IPS-18a (cell line): ENCODE measurements around the gene LPIN3.

Experiments used
- H3K27ac ChIP-seq: one replicate; pipeline ENCODE4 v1.5.1; 2013; ENCODE audit warnings: low read length
- H3K27me3 ChIP-seq: one replicate; pipeline ENCODE4 v1.6.1; 2013; ENCODE audit warnings: mild to moderate bottlenecking, low read length; ENCODE audit not compliant: control insufficient read depth, insufficient read depth
- H3K36me3 ChIP-seq: one replicate; pipeline ENCODE4 v1.6.1; 2013; ENCODE audit warnings: low read depth, low read length; ENCODE audit not compliant: control insufficient read depth
- H3K4me1 ChIP-seq: one replicate; pipeline ENCODE4 v1.6.1; 2013; ENCODE audit warnings: low read depth, low read length; ENCODE audit not compliant: control insufficient read depth
- H3K4me3 ChIP-seq: one replicate; pipeline ENCODE4 v1.5.1; 2013; ENCODE audit warnings: low read length
- H3K9ac ChIP-seq: one replicate; pipeline ENCODE4 v1.6.1; 2013; ENCODE audit warnings: mild to moderate bottlenecking, low read length, moderate library complexity
- H3K9me3 ChIP-seq: one replicate; pipeline ENCODE4 v1.6.1; 2013; ENCODE audit warnings: low read depth, low read length; ENCODE audit not compliant: control insufficient read depth

LPIN3 gene

DNA sequence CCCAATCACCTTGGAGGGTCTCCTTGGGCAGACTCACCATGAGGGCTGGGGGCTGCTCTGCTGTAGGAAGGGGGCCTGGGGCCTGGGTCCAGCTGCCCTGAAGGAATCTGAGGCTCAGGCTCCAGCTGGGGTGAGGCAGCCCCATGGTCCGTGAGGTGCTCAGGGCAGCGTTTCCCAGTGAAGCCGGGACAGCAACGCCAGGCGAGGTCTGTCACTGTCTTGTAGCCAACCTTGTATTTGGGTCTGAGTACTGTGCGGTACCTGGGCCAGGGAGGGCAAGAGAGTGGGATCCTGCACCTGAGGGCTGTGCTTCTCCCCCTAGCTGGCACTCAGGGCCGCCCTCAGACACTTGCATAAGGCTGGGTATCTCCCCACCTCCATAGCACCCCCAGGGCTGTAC, 23.0 kb downstream of the LPIN3 start:
- H3K4me3 ChIP-seq = no peak overlapping the region
- no peaks in the 10 kb centered on the region for H3K36me3 ChIP-seq
- no peak overlapping the region for H3K27ac ChIP-seq
- no peaks in the 10 kb centered on the region for H3K9me3 ChIP-seq
- no peak overlapping the region for H3K9ac ChIP-seq
- H3K27me3 ChIP-seq = peaks cover 37% of the 10 kb centered on the region
- H3K4me1 ChIP-seq = peaks cover 4% of the 10 kb centered on the region

GRCh38 chr20:41364236-41364855, 23.7 kb downstream of the LPIN3 start:
- Histone ChIP-seq H3K4me1 (peaks cover 4% of the 10 kb centered on the region), H3K27ac (no peak overlapping the region), H3K9ac (no peak overlapping the region), H3K27me3 (peaks cover 43% of the 10 kb centered on the region), H3K4me3 (no peak overlapping the region), H3K36me3 (no peaks in the 10 kb centered on the region), H3K9me3 (no peaks in the 10 kb centered on the region)

DNA sequence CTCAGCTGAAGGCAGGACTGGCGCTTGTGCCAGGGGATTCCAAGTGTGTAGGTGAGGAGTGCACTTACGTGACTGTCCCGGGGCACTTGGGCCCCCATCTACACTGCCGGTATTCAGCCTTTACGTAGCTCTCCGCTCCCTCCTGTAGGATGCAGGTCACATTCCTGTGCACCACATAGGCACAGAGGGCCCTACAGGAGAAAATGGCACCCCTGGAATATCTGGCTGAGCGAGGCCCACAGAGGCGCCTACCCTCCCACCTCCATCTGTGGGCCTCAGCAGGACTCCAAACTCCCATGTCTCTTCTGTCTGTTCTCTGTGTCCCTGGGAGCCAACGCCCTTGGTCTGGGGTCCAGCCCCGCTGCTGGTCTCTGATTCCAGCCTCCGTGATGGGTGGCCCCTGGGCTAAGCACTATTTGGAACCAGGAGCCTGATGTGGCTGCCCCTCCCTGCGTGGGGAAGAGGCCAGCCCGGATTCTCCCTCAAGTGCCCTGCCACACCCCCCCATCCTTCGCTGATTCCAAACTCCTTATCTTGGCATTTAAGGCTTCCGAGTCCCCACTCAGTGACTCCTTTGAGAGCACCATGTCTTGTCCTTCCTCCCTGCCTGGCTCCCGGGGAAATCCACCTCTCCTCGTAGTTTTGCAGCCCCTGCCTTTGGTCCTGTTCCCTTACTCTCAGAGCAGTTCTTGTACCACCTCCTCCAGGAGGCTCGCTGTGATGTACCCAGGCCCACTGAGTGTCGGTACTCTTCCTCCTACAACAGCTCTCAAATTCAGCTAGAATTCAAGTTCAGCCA, 24.5 kb downstream of the LPIN3 start:
- no peaks in the 10 kb centered on the region for H3K9me3 ChIP-seq
- no peak overlapping the region for H3K9ac ChIP-seq
- H3K27ac ChIP-seq = no peak overlapping the region
- H3K4me1 ChIP-seq = peaks cover 4% of the 10 kb centered on the region
- peaks cover 47% of the 10 kb centered on the region for H3K27me3 ChIP-seq
- no peak overlapping the region for H3K4me3 ChIP-seq
- H3K36me3 ChIP-seq = no peaks in the 10 kb centered on the region

- Histone ChIP-seq H3K4me3 (peak overlapping the region; percentile 47), H3K9me3 (no peaks in the 10 kb centered on the region), H3K36me3 (no peaks in the 10 kb centered on the region), H3K4me1 (peaks cover 4% of the 10 kb centered on the region), H3K9ac (no peak overlapping the region), H3K27ac (no peak overlapping the region), H3K27me3 (peaks cover 47% of the 10 kb centered on the region)
Observed at GRCh38 chr20:41365777-41366545, 25.3 kb downstream of the LPIN3 start.

DNA sequence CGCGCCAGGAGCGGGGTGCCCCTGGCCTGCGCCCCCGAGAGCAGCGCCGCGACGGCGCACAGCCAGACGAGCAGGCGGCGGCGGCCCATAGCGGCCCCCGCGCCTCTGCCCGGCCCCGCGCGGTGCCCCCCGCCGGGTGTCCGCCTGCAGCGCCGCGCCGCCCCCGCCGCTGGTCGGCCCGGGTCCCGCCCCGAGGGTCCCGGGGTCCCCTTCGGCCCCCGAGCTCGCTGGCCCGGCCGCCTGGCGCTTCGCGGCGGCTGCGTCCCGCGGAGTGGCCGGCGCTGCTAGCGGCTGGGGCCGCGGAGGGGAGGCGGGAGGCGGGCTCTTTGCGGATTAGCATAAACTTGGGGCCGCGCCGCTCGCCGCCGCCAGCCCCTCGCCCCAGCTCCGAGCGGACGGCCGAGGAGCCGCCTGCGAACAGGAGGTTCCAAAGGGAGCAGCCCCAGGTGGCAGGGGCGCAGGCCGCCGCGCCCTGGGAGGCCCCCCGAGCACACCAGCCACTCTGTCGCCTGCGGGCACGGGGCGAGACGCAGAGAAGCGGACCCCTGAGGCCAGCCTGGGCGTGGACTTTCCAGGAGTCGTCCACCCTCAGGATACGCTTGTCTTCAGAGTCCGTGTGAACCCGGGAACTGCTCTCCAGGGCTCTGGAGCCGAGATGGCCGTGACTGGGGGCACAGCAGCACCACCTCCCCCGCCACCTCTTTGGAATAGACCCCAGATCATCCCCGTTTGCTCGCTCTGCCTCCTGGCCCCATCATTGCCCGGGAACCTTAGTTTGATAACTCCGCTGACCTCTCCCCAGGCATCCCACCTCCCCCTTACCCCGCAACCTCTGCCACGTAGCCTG, 26.1 kb downstream of the LPIN3 start, which contains the start of gene EMILIN3:
Gene EMILIN3 (minus strand): TSS at position 273 of the 847 bp plus-strand sequence. CDS start 184 bp downstream, at position 89.
- Histone ChIP-seq H3K27me3 (peaks cover 47% of the 10 kb centered on the region), H3K36me3 (no peaks in the 10 kb centered on the region), H3K4me3 (peak within 1 kb of the TSS; percentile 68), H3K27ac (no peak within 1 kb of the TSS), H3K4me1 (peaks cover 4% of the 10 kb centered on the region), H3K9ac (no peak within 1 kb of the TSS), H3K9me3 (no peaks in the 10 kb centered on the region)

- Histone ChIP-seq H3K9ac (no peak overlapping the region), H3K36me3 (no peaks in the 10 kb centered on the region), H3K4me1 (peaks cover 4% of the 10 kb centered on the region), H3K4me3 (peak overlapping the region; percentile 68), H3K9me3 (no peaks in the 10 kb centered on the region), H3K27ac (no peak overlapping the region), H3K27me3 (peaks cover 47% of the 10 kb centered on the region)
Observed at GRCh38 chr20:41367393-41367695, 26.7 kb downstream of the LPIN3 start.

DNA sequence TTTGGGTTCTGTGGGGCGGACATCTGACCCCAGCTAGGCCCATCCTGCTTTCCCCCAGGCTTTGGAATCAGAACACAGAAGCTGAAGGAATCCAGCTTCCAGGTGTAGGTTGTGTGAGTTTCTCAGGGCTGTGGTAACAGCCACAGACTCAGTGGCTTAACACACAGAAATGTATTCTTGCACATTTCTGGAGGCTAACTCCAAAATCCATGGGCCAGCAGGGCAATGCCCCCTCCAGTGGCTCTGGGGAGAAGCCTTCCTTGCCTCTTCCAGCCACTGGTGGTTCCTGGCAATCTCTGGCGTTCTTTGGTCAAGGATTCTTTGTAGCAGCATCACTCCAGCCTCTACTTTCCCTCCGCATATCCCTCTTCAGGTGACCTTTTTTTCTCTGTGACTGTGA, 27.3 kb downstream of the LPIN3 start:
- no peak overlapping the region for H3K9ac ChIP-seq
- no peak overlapping the region for H3K27ac ChIP-seq
- H3K9me3 ChIP-seq = no peaks in the 10 kb centered on the region
- H3K4me1 ChIP-seq = peaks cover 4% of the 10 kb centered on the region
- H3K27me3 ChIP-seq = peaks cover 47% of the 10 kb centered on the region
- no peak overlapping the region for H3K4me3 ChIP-seq
- no peaks in the 10 kb centered on the region for H3K36me3 ChIP-seq

DNA sequence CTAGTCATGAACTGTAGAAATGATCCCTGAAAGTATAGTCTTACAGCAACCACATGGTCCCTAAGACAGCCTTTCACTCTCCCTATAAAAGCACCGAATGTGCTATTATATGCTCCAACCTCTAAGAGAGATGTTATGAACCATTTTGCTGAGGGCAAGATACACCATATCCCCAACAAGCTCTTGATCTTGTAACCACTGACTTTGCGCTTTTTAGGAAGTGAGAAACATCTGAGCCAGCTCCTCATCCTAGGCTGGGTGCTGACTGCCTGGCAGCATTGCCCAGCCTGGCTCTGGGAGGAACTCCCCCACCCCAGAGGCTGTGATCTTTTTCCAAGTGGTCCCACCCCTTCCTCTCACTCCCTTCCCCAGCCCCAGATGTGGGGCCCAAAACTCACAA, 29.1 kb downstream of the LPIN3 start:
- Histone ChIP-seq H3K27me3 (peaks cover 43% of the 10 kb centered on the region), H3K9me3 (no peaks in the 10 kb centered on the region), H3K27ac (no peak overlapping the region), H3K4me3 (no peak overlapping the region), H3K9ac (no peak overlapping the region), H3K4me1 (peaks cover 4% of the 10 kb centered on the region), H3K36me3 (no peaks in the 10 kb centered on the region)

DNA sequence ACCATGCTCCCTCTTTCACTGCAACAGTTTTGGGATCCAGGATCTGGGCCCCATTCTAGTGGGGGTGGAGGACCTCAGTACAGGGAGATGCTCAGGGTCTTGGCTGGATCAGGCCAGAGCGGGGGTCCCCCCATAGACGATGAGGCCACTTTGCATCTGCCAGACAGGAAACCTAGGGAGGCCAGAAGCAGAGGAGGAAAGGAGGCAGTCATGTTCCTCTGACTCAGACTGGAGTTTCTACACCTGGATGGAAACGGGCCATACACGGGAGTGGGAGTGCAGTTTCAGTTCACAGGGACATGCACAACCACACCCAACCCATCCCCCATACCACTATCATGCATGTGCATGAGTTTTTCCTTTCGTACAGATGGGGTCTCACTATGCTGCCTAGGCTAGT, 29.6 kb downstream of the LPIN3 start:
- Histone ChIP-seq H3K9me3 (no peaks in the 10 kb centered on the region), H3K27me3 (peaks cover 38% of the 10 kb centered on the region), H3K36me3 (no peaks in the 10 kb centered on the region), H3K4me3 (no peak overlapping the region), H3K27ac (no peak overlapping the region), H3K9ac (no peak overlapping the region), H3K4me1 (peaks cover 4% of the 10 kb centered on the region)

DNA sequence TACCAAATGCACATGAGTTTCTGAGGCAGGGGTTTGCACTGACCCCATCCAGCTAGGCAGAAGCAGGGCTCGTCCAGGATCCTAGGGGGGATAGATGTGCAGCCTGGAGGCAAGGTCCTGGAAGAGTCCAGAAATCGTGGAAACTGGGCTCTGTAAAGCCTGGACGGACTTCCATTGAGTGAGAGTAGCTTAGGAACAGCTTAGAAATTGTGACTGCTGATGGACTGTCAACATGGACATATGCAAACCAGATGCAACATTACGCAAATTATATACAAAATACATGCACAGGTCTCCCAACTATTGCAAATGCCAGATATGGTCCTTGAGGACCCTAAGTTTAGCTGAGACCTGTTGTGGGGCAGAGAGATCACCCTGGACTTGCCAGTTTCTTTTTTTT, 30.8 kb downstream of the LPIN3 start:
- peaks cover 27% of the 10 kb centered on the region for H3K27me3 ChIP-seq
- H3K9ac ChIP-seq = no peak overlapping the region
- peaks cover 4% of the 10 kb centered on the region for H3K4me1 ChIP-seq
- H3K36me3 ChIP-seq = no peaks in the 10 kb centered on the region
- H3K9me3 ChIP-seq = no peaks in the 10 kb centered on the region
- H3K27ac ChIP-seq = no peak overlapping the region
- H3K4me3 ChIP-seq = no peak overlapping the region

DNA sequence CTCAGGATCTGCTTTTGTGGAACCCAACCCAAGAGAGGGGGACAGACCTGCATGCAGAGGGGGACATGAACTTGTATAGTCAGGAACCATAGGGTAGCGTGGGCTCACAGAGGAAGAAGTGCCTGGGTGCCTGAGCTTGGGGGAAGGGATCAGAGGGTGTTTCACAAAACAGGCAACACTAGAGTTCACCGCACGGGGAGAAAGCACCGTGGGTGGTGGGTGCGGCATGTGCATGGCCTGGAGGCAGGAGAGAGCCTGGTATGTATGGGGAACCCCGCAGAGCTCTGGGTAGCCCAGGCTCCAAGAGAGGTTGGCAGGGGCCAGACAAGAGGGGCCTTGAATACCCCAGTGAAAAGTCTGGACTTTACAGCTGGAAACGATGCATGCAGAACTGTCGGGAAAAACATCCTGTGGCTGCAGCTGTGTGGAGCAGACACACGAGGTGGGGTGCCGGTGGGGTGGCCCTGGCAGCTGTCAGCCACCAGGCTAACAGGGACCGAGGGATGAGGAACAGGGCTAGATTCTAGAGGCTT, 32.7 kb downstream of the LPIN3 start:
- H3K9ac ChIP-seq = no peak overlapping the region
- H3K4me3 ChIP-seq = no peak overlapping the region
- H3K27ac ChIP-seq = no peak overlapping the region
- H3K36me3 ChIP-seq = no peaks in the 10 kb centered on the region
- H3K9me3 ChIP-seq = no peaks in the 10 kb centered on the region
- no peaks in the 10 kb centered on the region for H3K4me1 ChIP-seq
- peaks cover 11% of the 10 kb centered on the region for H3K27me3 ChIP-seq
